ENCODE measurements around the gene CNNM1. TPM values are rescaled to one million over a fixed set of nuclear protein-coding genes. Genes with fewer than 3 reads are reported as not detected.
A peak's percentile ranks its signal among the peaks of the same experiment; 100 is the strongest.

The CNNM1 gene
- polyA plus RNA-seq, 2 of the 4 experiments (the other 2 are of a cell fraction), result 14.2 to 17.5 TPM

DNA sequence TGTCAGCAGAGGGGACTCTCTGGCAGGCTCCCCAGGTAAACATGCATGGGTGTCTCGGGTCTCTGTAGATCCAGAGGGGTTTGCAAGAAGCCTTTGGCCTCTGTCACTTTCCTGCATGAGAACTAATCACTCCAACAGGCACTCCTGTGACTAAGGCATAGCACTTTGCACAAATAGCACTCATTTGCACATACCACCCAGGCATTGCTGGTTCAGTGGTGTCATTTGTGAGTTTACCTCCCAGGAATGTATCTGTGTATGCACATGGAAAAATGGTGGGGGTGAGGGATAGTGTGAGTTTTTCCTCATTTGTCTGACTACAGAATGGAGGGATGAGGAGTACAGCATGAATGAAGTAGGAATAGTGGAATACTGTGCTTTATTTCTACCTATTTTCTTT lies 39.5 kb downstream of the CNNM1 start:
- CTCF ChIA-PET, result interaction anchor here (1.6 kb wide), 1 partner anchor 14 kb away, joined by 3 read pairs; no protein-coding TSS in a partner anchor
- no peak for TF ChIP-seq BCL3 (IDR thresholded peaks at IDR 0.05)
- no peaks in the 10 kb centered on the region for H3K9me3 ChIP-seq
- FAIRE-seq, result no peak
- no peak for DNase-seq (ENCODE audit: low read depth in 1 of 2, low spot score in 1 of 2)
- H3K27ac ChIP-seq, result no peak overlapping the region
- no peak overlapping the region for H3K4me3 ChIP-seq
- 0 out of 3 replicates have a peak, but pooled peaks cover 4% of the 10 kb centered on the region for H3K4me1 ChIP-seq
- no peak; a peak in 1 of 6 replicates for ATAC-seq
- 50% methylated on average over 1 of the region's 1 CpG for WGBS (ENCODE audit: missing lambda C conversion rate)
- POLR2A ChIA-PET, result no interaction called here
- no peak overlapping the region for H3K4me2 ChIP-seq

GRCh38 chr10:99369126-99369525 lies 40.0 kb downstream of the CNNM1 start:
- Histone ChIP-seq H3K4me1 (peaks cover 5% of the 10 kb centered on the region; the same call in 1 of the 3 replicates), H3K4me3 (no peak overlapping the region), H3K9me3 (no peaks in the 10 kb centered on the region), H3K27ac (no peak overlapping the region), H3K4me2 (no peak overlapping the region)
- DNase-seq (ENCODE audit: low read depth in 1 of 2, low spot score in 1 of 2), result no peak
- CTCF ChIA-PET, result interaction anchor here (1.4 to 1.6 kb wide), 2 partner anchors 13 to 40 kb away, joined by 3 to 6 read pairs; partner anchors contain the start of gene CNNM1
- WGBS (ENCODE audit: missing lambda C conversion rate), result 79% methylated on average over 5 of the region's 5 CpGs
- no peak for TF ChIP-seq POLR2A (IDR thresholded peaks at IDR 0.05; ENCODE audit: low read length)
- TF ChIP-seq FOXS1 (CRISPR knock-in tag; IDR thresholded peaks at IDR 0.05), result no peak
- no peak for TF ChIP-seq KDM1A (IDR thresholded peaks at IDR 0.05; ENCODE audit: low read depth)
- TF ChIP-seq ZNF302 (CRISPR knock-in tag; IDR thresholded peaks at IDR 0.05), result no peak
- TF ChIP-seq HOXB13 (CRISPR knock-in tag; IDR thresholded peaks at IDR 0.05; ENCODE audit: low read depth), result no peak
- no peak for TF ChIP-seq EP300 (IDR thresholded peaks at IDR 0.05)
- no peak for TF ChIP-seq RARB (CRISPR knock-in tag; IDR thresholded peaks at IDR 0.05)
- TF ChIP-seq ZFP36 (IDR thresholded peaks at IDR 0.05; ENCODE audit: borderline replicate concordance, partially characterized antibody), result no peak
- TF ChIP-seq TP53 (CRISPR knock-in tag; IDR thresholded peaks at IDR 0.05), result no peak
- TF ChIP-seq PHF8 (IDR thresholded peaks at IDR 0.05; ENCODE audit: borderline replicate concordance, low read depth), result no peak
- no peak for TF ChIP-seq NPAS2 (CRISPR knock-in tag; IDR thresholded peaks at IDR 0.05; ENCODE audit: borderline replicate concordance)
- TF ChIP-seq EHMT2 (IDR thresholded peaks at IDR 0.05; ENCODE audit: low read depth), result no peak
- TF ChIP-seq, protein P1, sequence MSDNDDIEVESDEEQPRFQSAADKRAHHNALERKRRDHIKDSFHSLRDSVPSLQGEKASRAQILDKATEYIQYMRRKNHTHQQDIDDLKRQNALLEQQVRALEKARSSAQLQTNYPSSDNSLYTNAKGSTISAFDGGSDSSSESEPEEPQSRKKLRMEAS (IDR thresholded peaks at IDR 0.05), result no peak
- TF ChIP-seq RCOR1 (IDR thresholded peaks at IDR 0.05; ENCODE audit: low read depth, low read length), result no peak
- TF ChIP-seq, protein P2, sequence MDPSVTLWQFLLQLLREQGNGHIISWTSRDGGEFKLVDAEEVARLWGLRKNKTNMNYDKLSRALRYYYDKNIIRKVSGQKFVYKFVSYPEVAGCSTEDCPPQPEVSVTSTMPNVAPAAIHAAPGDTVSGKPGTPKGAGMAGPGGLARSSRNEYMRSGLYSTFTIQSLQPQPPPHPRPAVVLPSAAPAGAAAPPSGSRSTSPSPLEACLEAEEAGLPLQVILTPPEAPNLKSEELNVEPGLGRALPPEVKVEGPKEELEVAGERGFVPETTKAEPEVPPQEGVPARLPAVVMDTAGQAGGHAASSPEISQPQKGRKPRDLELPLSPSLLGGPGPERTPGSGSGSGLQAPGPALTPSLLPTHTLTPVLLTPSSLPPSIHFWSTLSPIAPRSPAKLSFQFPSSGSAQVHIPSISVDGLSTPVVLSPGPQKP (IDR thresholded peaks at IDR 0.05; ENCODE audit: low read depth, low read length), result no peak
- TF ChIP-seq ATOH8 (CRISPR knock-in tag; IDR thresholded peaks at IDR 0.05; ENCODE audit: low read depth), result no peak
- no peak for TF ChIP-seq CHD4 (IDR thresholded peaks at IDR 0.05; ENCODE audit: borderline replicate concordance)
- ATAC-seq, result no peak
- POLR2A ChIA-PET, result no interaction called here
- FAIRE-seq, result no peak

DNA sequence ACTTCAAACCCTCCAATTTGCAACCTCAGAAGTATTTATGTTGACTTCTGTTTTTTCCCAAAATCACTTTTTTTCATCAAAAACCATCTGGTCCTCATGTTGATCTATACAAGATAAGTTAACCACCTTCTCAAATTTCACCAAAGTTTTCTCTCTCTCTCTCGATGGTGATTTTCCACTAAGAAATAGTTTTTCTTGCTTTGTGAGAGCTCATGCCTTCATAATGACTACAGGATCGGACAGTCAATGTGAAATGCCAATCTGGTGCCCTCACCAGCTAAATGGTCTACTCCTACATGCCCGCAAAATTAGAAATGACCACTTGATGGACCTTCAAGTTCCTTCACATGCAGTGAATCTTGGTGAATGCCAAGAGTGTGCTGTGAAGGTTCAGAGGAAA lies 40.4 kb downstream of the CNNM1 start:
- H3K4me2 ChIP-seq, result no peak overlapping the region
- no peaks in the 10 kb centered on the region for H3K9me3 ChIP-seq
- no peak overlapping the region for H3K27ac ChIP-seq
- DNase-seq (ENCODE audit: low read depth in 1 of 2, low spot score in 1 of 2), result no peak
- peaks cover 10% of the 10 kb centered on the region; the same call in 2 of the 3 replicates for H3K4me1 ChIP-seq
- CTCF ChIA-PET, result interaction anchor here (1.2 to 1.6 kb wide), 4 partner anchors 8 to 123 kb away, joined by 3 to 6 read pairs (median 4); partner anchors contain the start of gene CNNM1
- 88% methylated on average over 3 of the region's 3 CpGs for WGBS (ENCODE audit: missing lambda C conversion rate)
- no peak overlapping the region for H3K4me3 ChIP-seq
- no peak for FAIRE-seq
- POLR2A ChIA-PET, result no interaction called here
- 0 out of 6 replicates have a peak, but pooled peaks of 1 of the 2 experiments have one; percentile 17 for ATAC-seq
- TF ChIP-seq BHLHE40 (IDR thresholded peaks at IDR 0.05; ENCODE audit: low read depth, low read length), result no peak
- no peak for TF ChIP-seq GATA3 (IDR thresholded peaks at IDR 0.05; ENCODE audit: borderline replicate concordance)
- TF ChIP-seq TP53 (CRISPR knock-in tag; IDR thresholded peaks at IDR 0.05), result no peak
- TF ChIP-seq HOXB5 (CRISPR knock-in tag; IDR thresholded peaks at IDR 0.05), result no peak
- TF ChIP-seq CBX2 (IDR thresholded peaks at IDR 0.05; ENCODE audit: borderline replicate concordance, low read depth), result no peak
- no peak for TF ChIP-seq CTCF (IDR thresholded peaks at IDR 0.05)
- TF ChIP-seq POLR2A (IDR thresholded peaks at IDR 0.05; ENCODE audit: low read length), result no peak
- no peak for TF ChIP-seq HES2 (IDR thresholded peaks at IDR 0.05)
- no peak for TF ChIP-seq CEBPB (IDR thresholded peaks at IDR 0.05)
- TF ChIP-seq JUNB (IDR thresholded peaks at IDR 0.05), result no peak
- no peak for TF ChIP-seq ZNF302 (CRISPR knock-in tag; IDR thresholded peaks at IDR 0.05)
- TF ChIP-seq RNF2 (IDR thresholded peaks at IDR 0.05; ENCODE audit: borderline replicate concordance, low read depth), result no peak
- no peak for TF ChIP-seq MYC (IDR thresholded peaks at IDR 0.05; ENCODE audit: borderline replicate concordance, low read length)
- TF ChIP-seq FOSL2 (IDR thresholded peaks at IDR 0.05), result no peak
- no peak for TF ChIP-seq FOSL2 (CRISPR knock-in tag; IDR thresholded peaks at IDR 0.05)
- no peak for TF ChIP-seq FOSB (CRISPR knock-in tag; IDR thresholded peaks at IDR 0.05)
- no peak for TF ChIP-seq ZFP36 (IDR thresholded peaks at IDR 0.05; ENCODE audit: borderline replicate concordance, partially characterized antibody)

All from A549 (cell line).